PC-9 (cell line): ENCODE results near the gene SPATA6.

Experiments used
- CTCF ChIP-seq: fragments of 200-600 bp; sonication (generic); conservative IDR thresholded peaks from 2 replicates; pipeline ENCODE4 v1.6.1; 2017; ENCODE audit warnings: mixed run types, antibody characterized with exemption, mild to moderate bottlenecking, moderate library complexity
- EZH2 ChIP-seq: fragments of 200-600 bp; sonication (generic); IDR thresholded peaks from 2 replicates; pipeline ENCODE4 v1.8.0; 2017; ENCODE audit warnings: antibody characterized with exemption, low read depth

- TF ChIP-seq CTCF (no peak), EZH2 (no peak)
Observed at GRCh38 chr1:48462716-48463302, 9.2 kb downstream of the SPATA6 start.
